GM04504 (cell line): Measurements from ENCODE around the gene UNC13C.

ENCODE experiments used
- DNase-seq: peaks from one replicate; pipeline ENCODE4 v3.0.0-alpha.2; 2012; ENCODE audit warnings: low read depth

Gene UNC13C

GRCh38 chr15:54567408-54568035 lies 589.3 kb downstream of the UNC13C start:
- no peak for DNase-seq

DNA sequence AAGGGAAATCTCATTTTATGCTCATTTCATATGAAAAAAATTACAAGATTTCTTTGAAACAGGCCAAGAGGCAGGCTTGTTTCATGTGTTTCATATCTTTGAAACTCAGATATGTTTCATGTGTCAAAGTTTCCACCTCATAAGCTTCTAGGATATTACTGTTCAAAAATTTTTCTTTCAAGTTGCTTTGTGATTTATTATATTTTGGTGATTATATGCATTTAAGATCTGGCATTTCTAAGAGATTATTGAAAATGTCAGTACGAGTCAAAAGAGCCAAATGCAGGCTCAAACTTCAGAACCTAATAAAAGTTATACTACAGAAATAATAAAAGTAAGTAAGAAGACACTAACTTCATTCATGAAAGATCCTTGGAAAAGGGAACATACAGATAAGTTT lies 590.1 kb downstream of the UNC13C start:
- no peak for DNase-seq

GRCh38 chr15:54571576-54571975 lies 593.3 kb downstream of the UNC13C start:
- DNase-seq: no peak

GRCh38 chr15:54575586-54575985 lies 597.3 kb downstream of the UNC13C start:
- DNase-seq: no peak

GRCh38 chr15:54576298-54576935 lies 598.2 kb downstream of the UNC13C start:
- DNase-seq: no peak

DNA sequence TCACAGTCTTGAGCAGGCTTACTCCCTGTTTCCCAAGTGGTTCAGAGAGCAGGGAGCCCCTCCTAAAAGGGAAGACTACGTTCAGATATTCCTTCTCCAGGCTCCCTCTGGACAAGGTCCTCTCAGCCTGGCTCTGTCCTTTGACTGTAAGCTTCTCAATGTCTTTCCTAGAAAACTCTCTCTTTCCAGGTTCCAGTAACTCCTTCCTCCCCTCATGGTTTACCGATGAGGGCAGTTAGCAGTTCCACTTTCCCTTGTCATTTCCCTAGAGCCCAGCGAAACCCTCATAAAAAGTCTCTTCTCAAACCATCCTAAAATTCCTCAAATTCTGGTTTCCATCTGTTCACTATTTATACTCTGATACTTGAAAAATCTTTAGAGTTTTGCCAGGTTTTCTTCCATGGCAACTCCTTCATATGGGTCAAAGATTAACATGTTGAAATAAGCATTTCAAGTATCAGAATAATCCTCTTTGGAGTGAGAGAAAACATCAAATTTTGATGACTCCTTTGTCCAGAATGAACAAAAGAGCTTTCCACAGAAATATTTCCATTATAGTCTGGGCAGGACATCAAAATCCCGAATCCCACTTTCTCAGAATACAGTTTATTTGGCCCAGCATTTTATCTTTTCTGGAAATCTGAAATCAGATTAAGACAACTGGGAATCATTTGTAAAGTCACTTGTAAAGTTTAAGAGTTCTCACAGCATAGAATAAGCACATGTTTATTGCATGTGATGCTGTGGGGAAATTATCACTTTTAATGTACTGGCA lies 599.4 kb downstream of the UNC13C start:
- no peak for DNase-seq

DNA sequence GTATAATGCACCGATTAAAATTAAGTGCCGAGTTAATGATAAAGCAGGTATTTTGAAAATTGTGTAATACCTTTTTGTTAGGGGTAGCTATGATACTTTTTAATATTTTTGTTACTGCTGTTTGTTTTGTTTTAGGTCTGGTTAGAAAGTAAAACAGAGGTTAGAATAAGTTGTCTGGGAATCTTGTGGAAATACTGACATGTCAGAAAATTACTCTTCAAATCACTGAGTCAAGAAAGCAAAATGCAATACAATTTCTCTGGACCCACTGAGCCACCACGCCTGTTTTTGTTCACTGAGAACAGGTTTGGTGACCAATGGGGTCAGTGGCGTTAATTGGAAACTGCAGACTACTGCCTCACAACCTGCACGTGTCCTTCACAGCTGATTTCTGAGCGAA lies 601.6 kb downstream of the UNC13C start:
- no peak for DNase-seq

GRCh38 chr15:54580643-54581042 lies 602.4 kb downstream of the UNC13C start:
- DNase-seq: no peak

DNA sequence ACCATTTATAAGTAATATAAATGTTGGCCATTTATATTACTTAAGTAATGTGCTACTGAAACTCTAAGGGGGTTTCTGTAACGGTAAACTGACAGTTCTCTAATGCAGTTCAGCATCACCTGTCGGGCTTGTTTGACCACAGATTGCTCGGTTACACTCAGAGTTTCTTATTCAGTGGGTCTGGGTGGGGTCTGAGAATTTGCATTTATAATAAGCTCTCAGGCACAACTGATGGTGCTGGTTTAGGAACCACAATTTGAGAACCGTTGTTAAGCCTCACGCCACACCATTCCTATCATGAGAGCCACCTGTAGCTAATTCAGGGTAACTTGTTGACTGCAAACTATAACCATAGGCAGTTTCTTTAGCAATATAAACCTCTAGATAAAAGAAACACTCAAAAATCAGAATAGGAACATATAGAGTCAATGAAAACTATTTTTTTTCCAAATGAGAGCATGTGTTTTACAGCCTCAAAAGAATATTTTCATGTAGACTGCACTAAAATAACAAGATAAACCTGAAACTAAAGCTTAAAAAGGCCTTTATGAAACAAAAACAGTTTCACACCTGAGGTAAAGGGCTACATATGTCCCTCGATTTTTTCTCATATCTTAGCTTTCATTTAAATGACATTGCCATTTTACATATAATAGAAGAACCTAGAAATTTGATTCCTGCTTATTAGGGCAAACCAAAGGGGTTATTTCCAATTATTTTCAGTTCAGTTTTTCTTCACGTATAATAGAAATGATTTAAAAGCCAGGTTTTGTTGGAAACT lies 604.8 kb downstream of the UNC13C start:
- DNase-seq: no peak

DNA sequence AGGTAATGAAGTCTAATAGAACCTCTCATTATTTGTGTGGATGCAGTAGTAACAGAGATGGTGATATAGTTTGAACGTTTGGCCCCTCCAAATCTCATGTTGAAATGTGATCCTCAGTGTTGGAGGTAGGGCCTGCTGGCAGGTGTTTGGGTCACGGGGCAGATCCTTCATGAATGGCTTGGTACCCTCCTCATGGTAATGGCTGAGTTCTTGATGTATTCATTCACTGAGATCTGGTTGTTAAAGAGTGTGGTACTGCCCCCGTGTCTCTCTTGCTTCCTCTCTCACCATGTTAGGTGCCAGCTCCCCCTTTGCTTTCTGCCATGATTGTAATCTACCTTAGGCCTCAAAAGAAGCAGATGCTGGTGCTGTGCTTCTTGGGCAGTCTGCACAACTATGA lies 606.8 kb downstream of the UNC13C start:
- no peak for DNase-seq

DNA sequence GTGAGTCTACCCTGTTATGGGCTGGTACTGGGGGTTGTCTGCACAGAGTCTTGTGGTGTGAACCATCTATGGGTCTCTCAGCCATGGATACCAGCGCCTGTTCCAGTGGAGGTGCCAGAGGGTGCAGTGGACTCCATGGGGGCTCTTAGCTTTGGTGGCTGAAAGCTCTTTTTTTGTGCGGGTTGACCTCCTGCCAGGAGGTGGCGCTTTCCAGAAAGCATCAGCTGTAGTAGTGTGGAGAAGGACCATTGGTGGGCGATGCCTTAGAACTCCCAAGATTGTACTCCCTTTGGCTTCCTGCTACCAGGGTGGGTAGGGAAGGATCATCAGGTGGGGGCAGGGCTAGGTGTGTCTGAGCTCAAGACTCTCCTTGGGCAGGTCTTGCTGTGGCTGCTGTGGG lies 615.9 kb downstream of the UNC13C start:
- DNase-seq: no peak

DNA sequence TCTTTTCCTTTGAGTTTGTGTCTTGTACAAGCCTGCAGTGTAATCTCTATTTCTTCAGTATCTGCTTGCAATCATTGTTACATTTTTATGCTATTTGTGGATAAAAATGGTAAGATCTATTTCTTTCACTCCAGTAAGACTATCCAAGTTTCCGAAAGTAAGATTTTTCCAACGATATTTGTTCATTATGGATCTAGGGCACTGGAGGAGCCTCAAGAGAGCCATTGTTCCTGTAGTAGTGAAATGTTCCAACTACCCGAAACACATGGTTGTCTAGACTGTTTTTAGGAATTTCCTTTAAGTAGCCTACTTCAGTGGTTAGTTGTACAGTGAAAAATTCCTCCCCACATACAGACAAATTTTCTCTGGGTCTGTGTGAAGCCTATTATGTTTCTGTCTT lies 621.1 kb downstream of the UNC13C start:
- DNase-seq: no peak

DNA sequence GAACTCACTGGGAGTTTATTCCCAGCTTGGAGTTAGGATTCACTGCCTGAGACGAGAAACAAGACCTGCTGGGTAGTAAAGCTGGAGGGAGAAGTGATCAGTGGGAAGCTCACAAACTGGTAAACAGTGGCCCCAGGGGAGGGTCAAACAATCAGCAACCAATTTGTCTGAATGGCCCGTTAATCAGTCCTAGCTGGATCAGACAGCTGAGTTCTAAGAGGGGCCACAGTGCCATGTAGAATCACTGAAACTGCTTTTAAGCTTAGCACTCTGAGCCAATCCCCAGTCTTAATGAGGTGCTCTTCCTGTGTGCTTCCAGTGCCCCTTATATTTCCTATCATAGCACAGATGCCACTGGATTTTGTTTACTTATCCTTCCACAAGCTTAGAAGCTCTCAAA lies 626.8 kb downstream of the UNC13C start:
- no peak for DNase-seq

DNA sequence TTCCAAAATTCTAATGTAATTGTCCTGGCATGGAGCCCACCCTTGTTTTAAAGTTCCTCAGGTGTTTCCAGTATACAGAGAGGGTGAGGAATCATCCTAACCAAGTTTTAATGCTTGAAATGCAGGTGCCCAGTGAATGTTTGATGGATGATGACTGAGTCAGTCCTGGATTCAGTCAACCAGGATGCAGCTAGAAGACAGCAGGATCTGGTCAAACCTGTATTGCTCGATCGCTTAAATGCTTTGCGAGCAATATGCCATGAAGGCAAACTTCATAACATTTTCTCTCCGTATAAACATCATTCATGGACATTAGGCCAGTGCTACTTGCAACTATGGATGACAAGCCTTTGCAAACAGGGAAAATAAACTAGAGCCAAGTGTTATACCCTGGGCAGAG lies 627.3 kb downstream of the UNC13C start:
- DNase-seq: no peak

DNA sequence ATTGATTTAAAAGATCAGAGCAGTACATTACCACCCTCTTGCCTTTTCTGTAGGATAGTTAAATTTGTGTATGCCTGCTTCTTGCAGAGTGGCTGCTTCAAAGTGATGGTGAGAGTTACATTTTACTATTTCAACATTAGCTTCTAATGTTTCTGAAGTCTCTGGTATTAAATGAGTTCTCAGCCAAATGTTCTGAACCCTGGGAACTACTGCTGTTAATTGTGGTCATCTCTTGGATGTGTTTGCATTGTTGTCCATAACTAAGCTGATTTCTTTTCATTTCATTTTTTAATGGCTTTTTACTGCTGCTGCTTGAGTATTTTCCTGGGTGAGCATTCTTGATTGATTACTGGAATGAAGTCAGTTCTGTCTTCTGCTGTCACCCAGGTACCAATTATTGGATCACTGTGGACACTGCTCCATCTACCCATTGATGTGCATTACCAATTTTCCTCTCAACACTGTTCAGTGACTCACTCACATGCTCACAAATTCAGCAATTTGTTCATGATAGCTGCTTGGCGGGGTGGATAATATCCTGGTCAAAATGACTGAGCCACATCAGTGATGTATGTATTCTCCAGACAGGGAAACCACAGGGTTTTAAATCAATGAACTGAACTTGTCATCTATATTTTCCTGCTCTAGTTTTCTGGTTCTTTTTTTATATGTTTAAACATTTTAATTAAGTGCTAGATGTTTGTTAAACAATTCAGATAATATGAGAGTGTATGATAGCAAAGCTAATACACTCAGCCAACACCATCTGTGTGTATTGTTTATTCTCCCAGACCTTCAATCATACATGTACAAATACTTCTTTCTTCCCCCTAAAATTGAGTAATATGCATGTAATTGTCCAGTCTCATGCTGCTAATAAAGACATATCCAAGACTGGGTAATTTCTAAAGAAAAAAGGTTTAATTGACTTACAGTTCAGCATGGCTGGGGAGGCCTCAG lies 630.9 kb downstream of the UNC13C start:
- DNase-seq: no peak

GRCh38 chr15:54618120-54618519 lies 639.9 kb downstream of the UNC13C start:
- no peak for DNase-seq

GRCh38 chr15:54619180-54619579 lies 640.9 kb downstream of the UNC13C start:
- no peak for DNase-seq

- no peak for DNase-seq
These were observed 642.7 kb downstream of the UNC13C start for GRCh38 chr15:54620916-54621315.

DNA sequence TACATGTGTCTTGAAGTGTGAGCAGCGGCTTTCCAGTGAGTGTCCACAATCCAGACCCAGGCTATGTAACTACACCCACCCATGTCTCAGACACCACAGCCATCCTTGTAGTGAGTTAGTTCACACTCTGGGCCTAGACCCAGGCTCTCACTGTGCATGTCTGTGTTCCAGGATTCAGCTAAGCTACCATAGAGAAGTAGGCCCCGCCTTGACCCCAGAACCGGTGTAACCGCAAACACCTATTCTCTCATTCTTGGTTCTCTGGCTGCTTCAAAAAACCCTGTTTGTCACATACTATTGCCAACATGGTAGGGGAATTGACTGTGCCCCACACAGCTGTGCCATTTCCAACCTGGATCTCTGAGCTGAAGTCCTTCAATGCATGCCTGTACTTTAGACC lies 657.9 kb downstream of the UNC13C start:
- no peak for DNase-seq

DNA sequence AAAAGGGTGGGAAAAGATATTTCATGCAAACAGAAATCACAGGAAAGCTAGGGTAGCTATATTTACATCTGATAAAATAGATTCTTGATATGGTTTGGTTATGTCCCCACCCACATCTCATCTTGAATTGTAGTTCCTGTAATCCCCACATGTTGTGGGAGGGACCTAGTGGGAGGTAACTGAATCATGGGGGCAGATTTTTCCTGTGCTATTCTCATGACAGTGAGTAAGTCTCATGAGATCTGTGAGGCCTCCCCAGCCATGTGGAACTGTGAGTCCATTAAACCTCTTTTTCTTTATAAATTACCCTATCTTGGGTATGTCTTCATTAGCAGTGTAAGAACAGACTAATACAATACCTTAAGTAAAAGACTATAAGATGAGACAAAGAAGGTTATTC lies 660.4 kb downstream of the UNC13C start:
- no peak for DNase-seq

- DNase-seq: no peak
These were observed 662.6 kb downstream of the UNC13C start for GRCh38 chr15:54640873-54641272.
